ENCODE data around the gene CHRNA4.

The CHRNA4 gene

GRCh38 chr20:63363981-63364561, 2.9 kb upstream of the CHRNA4 start:
- Histone ChIP-seq H3K36me3 (ENCODE audit: control insufficient read depth in 5 of 5, insufficient read depth in 5 of 5, low read length in 5 of 5) (no peaks in the 10 kb centered on the region), H3K4me3 (ENCODE audit: low read depth in 1 of 5, low read length in 5 of 5) (no peak overlapping the region), H3K9ac (ENCODE audit: low read length in 5 of 5) (no peak overlapping the region), H3K9me3 (ENCODE audit: control insufficient read depth in 5 of 5, low read length in 5 of 5) (no peaks in the 10 kb centered on the region), H3K27ac (ENCODE audit: low read depth, low read length) (no peak overlapping the region), H3K4me1 (ENCODE audit: control insufficient read depth in 5 of 5, insufficient read depth in 5 of 5, low read length in 5 of 5) (peaks cover 0 to 2% (median 0%) of the 10 kb centered on the region in 5 donors), H3K27me3 (ENCODE audit: control insufficient read depth in 5 of 5, insufficient read depth in 4 of 5, low read length in 5 of 5) (peaks cover 38 to 56% (median 43%) of the 10 kb centered on the region in 5 donors)

GRCh38 chr20:63363013-63363957, 2.1 kb upstream of the CHRNA4 start:
- Histone ChIP-seq H3K9ac (ENCODE audit: low read length in 5 of 5) (no peak overlapping the region), H3K36me3 (ENCODE audit: control insufficient read depth in 5 of 5, insufficient read depth in 5 of 5, low read length in 5 of 5) (no peaks in the 10 kb centered on the region), H3K9me3 (ENCODE audit: control insufficient read depth in 5 of 5, low read length in 5 of 5) (no peaks in the 10 kb centered on the region), H3K4me1 (ENCODE audit: control insufficient read depth in 5 of 5, insufficient read depth in 5 of 5, low read length in 5 of 5) (peaks cover 0 to 2% (median 0%) of the 10 kb centered on the region in 5 donors), H3K27me3 (ENCODE audit: control insufficient read depth in 5 of 5, insufficient read depth in 4 of 5, low read length in 5 of 5) (peaks cover 38 to 55% (median 47%) of the 10 kb centered on the region in 5 donors), H3K4me3 (ENCODE audit: low read depth in 1 of 5, low read length in 5 of 5) (no peak overlapping the region), H3K27ac (ENCODE audit: low read depth, low read length) (no peak overlapping the region)

- Histone ChIP-seq H3K36me3 (ENCODE audit: control insufficient read depth in 5 of 5, insufficient read depth in 5 of 5, low read length in 5 of 5) (no peaks in the 10 kb centered on the region), H3K4me3 (ENCODE audit: low read depth in 1 of 5, low read length in 5 of 5) (no peak overlapping the region), H3K9me3 (ENCODE audit: control insufficient read depth in 5 of 5, low read length in 5 of 5) (no peaks in the 10 kb centered on the region), H3K27me3 (ENCODE audit: control insufficient read depth in 5 of 5, insufficient read depth in 4 of 5, low read length in 5 of 5) (peaks cover 37 to 56% (median 50%) of the 10 kb centered on the region in 5 donors), H3K9ac (ENCODE audit: low read length in 5 of 5) (no peak overlapping the region), H3K4me1 (ENCODE audit: control insufficient read depth in 5 of 5, insufficient read depth in 5 of 5, low read length in 5 of 5) (peaks cover 0 to 2% (median 0%) of the 10 kb centered on the region in 5 donors), H3K27ac (ENCODE audit: low read depth, low read length) (no peak overlapping the region)
Measured at GRCh38 chr20:63362436-63363009, 1.4 kb upstream of the CHRNA4 start.

- Histone ChIP-seq H3K9ac (ENCODE audit: low read length in 5 of 5) (no peak overlapping the region), H3K27ac (ENCODE audit: low read depth, low read length) (no peak overlapping the region), H3K4me3 (ENCODE audit: low read depth in 1 of 5, low read length in 5 of 5) (no peak overlapping the region), H3K27me3 (ENCODE audit: control insufficient read depth in 5 of 5, insufficient read depth in 4 of 5, low read length in 5 of 5) (peaks cover 36 to 54% (median 51%) of the 10 kb centered on the region in 5 donors), H3K36me3 (ENCODE audit: control insufficient read depth in 5 of 5, insufficient read depth in 5 of 5, low read length in 5 of 5) (no peaks in the 10 kb centered on the region), H3K9me3 (ENCODE audit: control insufficient read depth in 5 of 5, low read length in 5 of 5) (no peaks in the 10 kb centered on the region), H3K4me1 (ENCODE audit: control insufficient read depth in 5 of 5, insufficient read depth in 5 of 5, low read length in 5 of 5) (peaks cover 0 to 2% (median 0%) of the 10 kb centered on the region in 5 donors)
Measured at GRCh38 chr20:63361519-63362435, 628 bp upstream of the CHRNA4 start.

GRCh38 chr20:63359937-63360849, 956 bp downstream of the CHRNA4 start:
- peaks cover 39 to 59% (median 56%) of the 10 kb centered on the region in 5 donors for H3K27me3 ChIP-seq (ENCODE audit: control insufficient read depth in 5 of 5, insufficient read depth in 4 of 5, low read length in 5 of 5)
- no peak overlapping the region for H3K4me3 ChIP-seq (ENCODE audit: low read depth in 1 of 5, low read length in 5 of 5)
- no peaks in the 10 kb centered on the region for H3K9me3 ChIP-seq (ENCODE audit: control insufficient read depth in 5 of 5, low read length in 5 of 5)
- no peak overlapping the region for H3K9ac ChIP-seq (ENCODE audit: low read length in 5 of 5)
- H3K4me1 ChIP-seq (ENCODE audit: control insufficient read depth in 5 of 5, insufficient read depth in 5 of 5, low read length in 5 of 5), result peaks cover 0 to 2% (median 0%) of the 10 kb centered on the region in 5 donors
- H3K36me3 ChIP-seq (ENCODE audit: control insufficient read depth in 5 of 5, insufficient read depth in 5 of 5, low read length in 5 of 5), result no peaks in the 10 kb centered on the region
- H3K27ac ChIP-seq (ENCODE audit: low read depth, low read length), result no peak overlapping the region

- H3K27me3 ChIP-seq (ENCODE audit: control insufficient read depth in 5 of 5, insufficient read depth in 4 of 5, low read length in 5 of 5), result peaks cover 45 to 65% (median 56%) of the 10 kb centered on the region in 5 donors
- H3K27ac ChIP-seq (ENCODE audit: low read depth, low read length), result no peak overlapping the region
- H3K4me1 ChIP-seq (ENCODE audit: control insufficient read depth in 5 of 5, insufficient read depth in 5 of 5, low read length in 5 of 5), result peaks cover 0 to 2% (median 0%) of the 10 kb centered on the region in 5 donors
- no peak overlapping the region for H3K9ac ChIP-seq (ENCODE audit: low read length in 5 of 5)
- no peak overlapping the region for H3K4me3 ChIP-seq (ENCODE audit: low read depth in 1 of 5, low read length in 5 of 5)
- H3K9me3 ChIP-seq (ENCODE audit: control insufficient read depth in 5 of 5, low read length in 5 of 5), result no peaks in the 10 kb centered on the region
- no peaks in the 10 kb centered on the region for H3K36me3 ChIP-seq (ENCODE audit: control insufficient read depth in 5 of 5, insufficient read depth in 5 of 5, low read length in 5 of 5)
Measured at GRCh38 chr20:63359164-63359934, 1.8 kb downstream of the CHRNA4 start.

GRCh38 chr20:63357921-63358905, 2.9 kb downstream of the CHRNA4 start:
- H3K4me1 ChIP-seq (ENCODE audit: control insufficient read depth in 5 of 5, insufficient read depth in 5 of 5, low read length in 5 of 5), result peaks cover 0 to 2% (median 0%) of the 10 kb centered on the region in 5 donors
- peaks cover 44 to 62% (median 49%) of the 10 kb centered on the region in 5 donors for H3K27me3 ChIP-seq (ENCODE audit: control insufficient read depth in 5 of 5, insufficient read depth in 4 of 5, low read length in 5 of 5)
- H3K27ac ChIP-seq (ENCODE audit: low read depth, low read length), result no peak overlapping the region
- H3K9ac ChIP-seq (ENCODE audit: low read length in 5 of 5), result no peak overlapping the region
- no peaks in the 10 kb centered on the region for H3K36me3 ChIP-seq (ENCODE audit: control insufficient read depth in 5 of 5, insufficient read depth in 5 of 5, low read length in 5 of 5)
- no peak overlapping the region for H3K4me3 ChIP-seq (ENCODE audit: low read depth in 1 of 5, low read length in 5 of 5)
- H3K9me3 ChIP-seq (ENCODE audit: control insufficient read depth in 5 of 5, low read length in 5 of 5), result no peaks in the 10 kb centered on the region

Data from subcutaneous abdominal adipose tissue (tissue), 5 donors.